Bronchial epithelial cell (primary cell): ENCODE results near the gene PLD3. TPM values are rescaled to one million over a fixed set of nuclear protein-coding genes. Genes with fewer than 3 reads are reported as not detected.
A peak's percentile ranks its signal among the peaks of the same experiment; 100 is the strongest.

ENCODE experiments used
- DNase-seq: peaks from one replicate; pipeline ENCODE4 v3.0.0-alpha.2; 2010; ENCODE audit warnings: low read depth
- FAIRE-seq: peaks from 2 replicates; lab custom pipeline; 2011; peaks lifted over from hg19 to GRCh38; lab: Jason Lieb, UNC
- H3K27me3 ChIP-seq: 2 replicates; pipeline ENCODE4 v1.5.1; 2011; ENCODE audit warnings: low read length; ENCODE audit not compliant: control insufficient read depth, insufficient read depth
- H3K36me3 ChIP-seq: 2 replicates; pipeline ENCODE4 v1.5.1; 2011; ENCODE audit warnings: low read length; ENCODE audit not compliant: control insufficient read depth, insufficient read depth
- H3K4me3 ChIP-seq: 2 replicates; pipeline ENCODE4 v1.5.1; 2011; ENCODE audit warnings: mild to moderate bottlenecking, low read depth, low read length, control low read depth
- total RNA-seq: library from RNA; depleted of rRNA; stranded (reverse); fragments of >200 nt; gene quantifications from 2 replicates; pipeline ENCODE4 v1.2.1, GENCODE V29; 2014
- TF ChIP-seq, protein P1 (sequence below): IDR thresholded peaks from 2 replicates; pipeline ENCODE4 v1.5.1; 2011; ENCODE audit warnings: mild to moderate bottlenecking, moderate library complexity, low read length, control low read depth, inconsistent platforms; ENCODE audit not compliant: insufficient read depth, severe bottlenecking

PLD3 gene, protein sequence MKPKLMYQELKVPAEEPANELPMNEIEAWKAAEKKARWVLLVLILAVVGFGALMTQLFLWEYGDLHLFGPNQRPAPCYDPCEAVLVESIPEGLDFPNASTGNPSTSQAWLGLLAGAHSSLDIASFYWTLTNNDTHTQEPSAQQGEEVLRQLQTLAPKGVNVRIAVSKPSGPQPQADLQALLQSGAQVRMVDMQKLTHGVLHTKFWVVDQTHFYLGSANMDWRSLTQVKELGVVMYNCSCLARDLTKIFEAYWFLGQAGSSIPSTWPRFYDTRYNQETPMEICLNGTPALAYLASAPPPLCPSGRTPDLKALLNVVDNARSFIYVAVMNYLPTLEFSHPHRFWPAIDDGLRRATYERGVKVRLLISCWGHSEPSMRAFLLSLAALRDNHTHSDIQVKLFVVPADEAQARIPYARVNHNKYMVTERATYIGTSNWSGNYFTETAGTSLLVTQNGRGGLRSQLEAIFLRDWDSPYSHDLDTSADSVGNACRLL
- total RNA-seq = 162 and 199 TPM in 2 replicates

DNA sequence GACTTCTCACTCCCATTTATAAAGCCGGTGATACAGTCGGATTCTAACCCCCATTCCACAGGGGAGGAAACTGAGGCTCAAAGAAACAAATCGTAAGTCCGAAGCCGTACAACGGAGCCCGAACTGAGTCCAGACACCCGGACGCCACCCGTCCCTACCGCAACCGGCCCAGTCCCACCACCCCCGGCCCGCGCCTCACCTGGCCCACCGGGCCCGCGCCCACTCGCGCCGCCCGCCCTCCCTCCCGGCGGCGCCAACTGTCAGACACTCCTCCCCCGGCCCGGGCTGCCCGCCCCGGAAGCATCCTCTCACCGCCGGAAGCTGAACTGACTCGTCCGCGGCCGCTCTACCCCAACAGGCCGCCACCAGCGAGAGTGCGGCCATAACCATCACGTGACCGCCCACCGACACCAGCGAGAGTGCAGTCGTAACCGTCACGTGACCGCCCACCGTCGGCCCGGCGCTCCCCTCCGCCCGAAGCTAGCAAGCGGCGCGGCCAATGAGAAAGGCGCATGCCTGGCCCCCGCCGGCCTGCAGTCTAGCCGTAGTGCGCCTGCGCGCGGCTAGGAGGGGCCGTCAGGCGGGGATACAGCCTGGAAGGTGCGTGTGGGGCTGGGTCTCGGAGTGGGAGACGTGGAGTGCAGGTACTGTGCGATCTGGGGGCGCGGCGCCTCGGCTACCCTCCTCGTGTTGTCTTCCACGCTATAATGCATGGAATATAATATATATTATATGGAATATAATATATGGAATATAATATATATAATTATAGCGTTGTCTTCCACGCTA lies at the start of gene PLD3, which contains the start of gene C19orf47:
Gene PLD3, plus strand, starts transcription at position 571 of the 789 bp plus-strand sequence. CDS start 17,789 bp downstream, outside the sequence.
Gene C19orf47, minus strand, starts transcription at position 273 of the 789 bp plus-strand sequence. CDS start 6,540 bp downstream, outside the sequence.
- H3K36me3 ChIP-seq = no peaks in the 10 kb centered on the region
- no peaks in the 10 kb centered on the region for H3K27me3 ChIP-seq
- H3K4me3 ChIP-seq = peak within 1 kb of the TSS; percentile 71
- DNase-seq = peak; percentile 95
- TF ChIP-seq, protein P1, sequence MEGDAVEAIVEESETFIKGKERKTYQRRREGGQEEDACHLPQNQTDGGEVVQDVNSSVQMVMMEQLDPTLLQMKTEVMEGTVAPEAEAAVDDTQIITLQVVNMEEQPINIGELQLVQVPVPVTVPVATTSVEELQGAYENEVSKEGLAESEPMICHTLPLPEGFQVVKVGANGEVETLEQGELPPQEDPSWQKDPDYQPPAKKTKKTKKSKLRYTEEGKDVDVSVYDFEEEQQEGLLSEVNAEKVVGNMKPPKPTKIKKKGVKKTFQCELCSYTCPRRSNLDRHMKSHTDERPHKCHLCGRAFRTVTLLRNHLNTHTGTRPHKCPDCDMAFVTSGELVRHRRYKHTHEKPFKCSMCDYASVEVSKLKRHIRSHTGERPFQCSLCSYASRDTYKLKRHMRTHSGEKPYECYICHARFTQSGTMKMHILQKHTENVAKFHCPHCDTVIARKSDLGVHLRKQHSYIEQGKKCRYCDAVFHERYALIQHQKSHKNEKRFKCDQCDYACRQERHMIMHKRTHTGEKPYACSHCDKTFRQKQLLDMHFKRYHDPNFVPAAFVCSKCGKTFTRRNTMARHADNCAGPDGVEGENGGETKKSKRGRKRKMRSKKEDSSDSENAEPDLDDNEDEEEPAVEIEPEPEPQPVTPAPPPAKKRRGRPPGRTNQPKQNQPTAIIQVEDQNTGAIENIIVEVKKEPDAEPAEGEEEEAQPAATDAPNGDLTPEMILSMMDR = no peak
- no peak for FAIRE-seq

DNA sequence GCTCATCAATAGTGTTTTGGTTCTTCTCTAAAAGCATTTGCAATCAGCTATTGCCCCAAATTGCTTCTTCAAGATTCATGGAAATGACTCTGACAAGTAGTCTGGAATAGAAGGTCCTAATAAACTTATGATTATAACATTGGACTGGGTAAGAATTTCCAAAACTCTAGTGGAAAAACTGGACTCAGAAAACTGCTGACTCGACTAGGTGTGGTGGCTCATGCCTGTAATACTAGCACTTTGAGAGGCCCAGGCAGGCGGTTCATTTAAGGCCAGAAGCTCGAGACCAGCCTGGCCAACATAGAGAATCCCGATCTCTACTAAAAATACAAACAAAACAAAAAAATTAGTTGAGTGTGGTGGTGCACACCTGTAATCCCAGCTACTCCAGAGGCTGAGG lies 47.8 kb upstream of the PLD3 start:
- FAIRE-seq (no peak), DNase-seq (no peak)
- H3K36me3 ChIP-seq = no peaks in the 10 kb centered on the region
- TF ChIP-seq, protein P1 = no peak
- H3K4me3 ChIP-seq = no peak overlapping the region
- H3K27me3 ChIP-seq = no peaks in the 10 kb centered on the region

DNA sequence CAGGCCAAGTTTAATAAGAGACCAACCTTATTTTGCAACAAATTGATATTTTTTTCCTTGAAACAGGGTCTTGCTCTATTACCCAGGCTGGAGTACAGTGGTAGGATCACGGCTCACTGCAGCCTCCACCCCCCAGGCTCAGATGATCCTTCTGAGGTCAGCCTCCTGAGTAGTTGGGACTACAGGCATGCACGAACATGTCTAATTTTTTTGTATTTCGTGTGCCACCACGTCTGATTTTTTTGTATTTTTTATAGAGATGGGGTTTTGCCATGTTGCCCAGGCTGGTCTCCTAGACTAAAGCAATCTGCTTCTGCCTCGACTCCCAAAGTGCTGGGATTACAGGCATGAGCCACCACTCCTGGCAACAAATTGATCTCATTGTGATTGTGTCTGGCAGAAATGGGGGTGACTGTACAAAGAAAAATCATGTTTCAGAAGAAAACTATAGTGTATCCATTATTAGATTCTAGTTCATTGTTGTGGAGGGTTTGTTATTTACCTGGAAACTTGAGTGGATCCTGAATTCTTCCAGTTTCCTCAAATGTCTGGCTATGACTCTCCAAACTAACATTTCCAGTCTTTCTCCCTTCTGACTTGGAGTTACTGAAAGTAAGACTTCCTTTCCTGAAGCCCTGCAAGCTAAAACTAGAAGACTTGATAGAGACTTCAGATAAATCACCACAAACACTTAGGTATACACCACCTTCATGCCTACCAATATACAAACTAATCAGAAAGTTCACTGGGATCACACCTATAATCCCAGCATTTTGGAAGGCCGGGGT lies 46.1 kb upstream of the PLD3 start:
- FAIRE-seq (no peak), DNase-seq (peak; percentile 83)
- H3K27me3 ChIP-seq = no peaks in the 10 kb centered on the region
- TF ChIP-seq, protein P1 = no peak
- no peaks in the 10 kb centered on the region for H3K36me3 ChIP-seq
- H3K4me3 ChIP-seq = no peak overlapping the region

DNA sequence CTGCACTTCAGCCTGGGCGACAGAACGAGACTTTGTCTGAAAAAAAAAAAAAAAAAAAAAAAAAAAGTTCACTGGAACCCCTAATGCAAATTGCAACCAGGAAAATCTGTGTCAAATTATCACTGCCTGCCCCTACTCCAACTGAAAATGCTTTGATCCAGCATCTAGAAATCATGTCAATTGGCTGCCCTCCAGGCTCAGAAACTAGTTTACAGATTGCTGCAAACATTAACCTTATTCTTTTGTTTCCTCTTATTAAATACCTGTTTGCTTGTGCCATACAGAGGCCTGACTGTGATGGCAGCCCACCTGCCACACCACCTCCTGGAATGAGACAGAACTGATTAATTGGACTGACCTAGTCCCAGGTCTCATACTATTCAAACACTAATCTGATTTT lies 44.7 kb upstream of the PLD3 start:
- no peak for DNase-seq
- Histone ChIP-seq H3K4me3 (no peak overlapping the region), H3K36me3 (no peaks in the 10 kb centered on the region), H3K27me3 (no peaks in the 10 kb centered on the region)
- TF ChIP-seq, protein P1 = no peak
- FAIRE-seq = no peak

DNA sequence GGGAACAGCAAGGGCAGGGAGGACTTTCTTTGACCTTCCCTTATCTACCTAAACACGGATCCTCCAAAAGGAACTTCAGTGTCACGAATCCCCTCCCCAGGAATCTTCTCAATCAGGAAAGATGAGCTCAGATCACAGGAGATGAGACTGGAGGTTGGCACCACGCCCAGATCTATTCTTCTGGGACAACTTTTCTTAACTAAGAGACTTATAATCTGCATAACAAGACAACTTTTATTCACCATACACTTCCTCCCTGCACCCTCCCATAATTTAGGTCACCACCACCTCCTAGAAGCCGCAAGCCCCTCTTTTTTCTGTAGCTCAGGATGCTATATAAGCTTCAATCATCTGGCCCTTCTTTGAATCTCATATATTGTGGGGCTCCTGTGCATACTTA lies 44.2 kb upstream of the PLD3 start:
- TF ChIP-seq, protein P1 = no peak
- DNase-seq (no peak), FAIRE-seq (no peak)
- Histone ChIP-seq H3K27me3 (no peaks in the 10 kb centered on the region), H3K36me3 (no peaks in the 10 kb centered on the region), H3K4me3 (no peak overlapping the region)
